HCT116 (cell line): ENCODE results near the gene MSMO1. TPM values are rescaled to one million over a fixed set of nuclear protein-coding genes. Genes with fewer than 3 reads are reported as not detected.

ENCODE experiments used
- ATAC-seq: fragments of 200-7000 bp; cut with Tn5 transposase; 2 replicates; pipeline ENCODE4 v1.9.1; 2020; ENCODE audit warnings: mild to moderate bottlenecking, moderate library complexity
- BruUV-seq: library from RNA; stranded (reverse); fragments of 400-500 nt; replicated peaks from 2 replicates; lab custom pipeline; 2021; lab: Mats Ljungman, UMichigan
- CTCF ChIA-PET: fragments of 300-600 bp; sonication (Branson Sonifier 250); formaldehyde crosslinking; loops from one replicate; lab custom pipeline; 2021; ENCODE audit warnings: antibody characterized with exemption; lab: Charles Lee
- POLR2A ChIA-PET: fragments of 300-600, 350-600 bp; sonication (Branson Sonifier 250); formaldehyde crosslinking; loops from one replicate; lab custom pipeline; 2021; ENCODE audit warnings: antibody characterized with exemption; lab: Charles Lee
- RAD21 ChIA-PET, 2 experiments: fragments of 300-600 bp; sonication (Branson Sonifier 250); formaldehyde crosslinking; loops; one replicate each; lab custom pipeline; 2023; ENCODE audit warnings: low total read pairs in 2 of 2; ENCODE audit not compliant: uncharacterized antibody in 2 of 2, unreplicated experiment in 2 of 2, low non-redundant PET in 1 of 2; lab: Charles Lee
- DNase-seq: peaks from one replicate; pipeline ENCODE4 v3.0.0-alpha.2; 2010; ENCODE audit warnings: low read depth, low spot score
- H2AFZ ChIP-seq: fragments of 200-600 bp; shearing (Covaris generic), sonication (generic); 2 replicates; pipeline ENCODE4 v1.6.1; 2017; ENCODE audit warnings: low read depth, mixed run types, mixed read lengths, antibody characterized with exemption, low read length; ENCODE audit not compliant: poor library complexity, severe bottlenecking
- H3K27ac ChIP-seq: 2 replicates; pipeline ENCODE4 v1.5.1; 2012; ENCODE audit warnings: low read depth, low read length
- H3K27me3 ChIP-seq: fragments of 200-600 bp; sonication (generic); 2 replicates; pipeline ENCODE4 v1.6.1; 2016; ENCODE audit warnings: mixed run types, low read length, mixed read lengths; ENCODE audit not compliant: insufficient read depth
- H3K36me3 ChIP-seq, 2 experiments: fragments of 200-500 bp in 1 of 2; fragments of 200-600 bp in 1 of 2; sonication (Bioruptor generic) in 1 of 2; sonication (generic) in 1 of 2; 2 replicates each; pipeline versions ENCODE4 v1.5.1 to v1.6.1; 2014 to 2016; ENCODE audit warnings: low read length in 2 of 2, inconsistent platforms in 1 of 2, mixed read lengths in 1 of 2, mixed run types in 1 of 2; ENCODE audit not compliant: insufficient read depth in 2 of 2, control insufficient read depth in 1 of 2
- H3K4me1 ChIP-seq, 2 experiments: fragments of 200-600 bp in 1 of 2; sonication (generic) in 1 of 2; 2 replicates each; pipeline versions ENCODE4 v1.5.1 to v1.6.1; 2012 to 2017; ENCODE audit warnings: low read length in 2 of 2, inconsistent platforms in 1 of 2, mild to moderate bottlenecking in 1 of 2, mixed read lengths in 1 of 2, mixed run types in 1 of 2, moderate library complexity in 1 of 2; ENCODE audit not compliant: insufficient read depth in 2 of 2, control insufficient read depth in 1 of 2
- H3K4me2 ChIP-seq: fragments of 200-600 bp; sonication (generic); 2 replicates; pipeline ENCODE4 v1.6.1; 2017; ENCODE audit warnings: mixed run types, low read length, mixed read lengths
- H3K4me3 ChIP-seq, 2 experiments: fragments of 200-600 bp in 1 of 2; sonication (generic) in 1 of 2; replicated peaks in 1 of 2; 2 replicates each; pipeline ENCODE4 v1.5.1; 2011 to 2016; ENCODE audit warnings: low read length in 2 of 2, control low read depth in 1 of 2, low read depth in 1 of 2, mild to moderate bottlenecking in 1 of 2, mixed read lengths in 1 of 2, mixed run types in 1 of 2
- H3K79me2 ChIP-seq: fragments of 200-600 bp; sonication (generic); 2 replicates; pipeline ENCODE4 v1.6.1; 2017; ENCODE audit warnings: mild to moderate bottlenecking, mixed run types, low read length, moderate library complexity, mixed read lengths; ENCODE audit not compliant: insufficient read depth
- H3K9ac ChIP-seq: fragments of 200-600 bp; sonication (generic); 2 replicates; pipeline ENCODE4 v1.6.1; 2016; ENCODE audit warnings: low read length, mixed read lengths
- H3K9me2 ChIP-seq: fragments of 200-600 bp; sonication (generic), shearing (Covaris generic); 2 replicates; pipeline ENCODE4 v1.6.1; 2017; ENCODE audit warnings: mixed run types, mild to moderate bottlenecking, moderate library complexity; ENCODE audit not compliant: insufficient read depth
- H3K9me3 ChIP-seq, 2 experiments: fragments of 200-500 bp in 1 of 2; fragments of 200-600 bp in 1 of 2; sonication (Bioruptor generic) in 1 of 2; sonication (generic) in 1 of 2; 2 replicates each; pipeline ENCODE4 v1.6.1; 2014 to 2017; ENCODE audit warnings: low read length in 2 of 2, mixed read lengths in 2 of 2, inconsistent platforms in 1 of 2, low read depth in 1 of 2, mild to moderate bottlenecking in 1 of 2, mixed run types in 1 of 2, moderate library complexity in 1 of 2; ENCODE audit not compliant: control insufficient read depth in 1 of 2, insufficient read depth in 1 of 2
- H4K20me1 ChIP-seq: fragments of 200-600 bp; sonication (generic), shearing (Covaris generic); 2 replicates; pipeline ENCODE4 v1.6.1; 2017; ENCODE audit warnings: mixed run types, mild to moderate bottlenecking, moderate library complexity; ENCODE audit not compliant: insufficient read depth
- CEBPB ChIP-seq: IDR thresholded peaks from 2 replicates; pipeline ENCODE4 v1.6.1; 2012; ENCODE audit warnings: low read depth
- EZH2phosphoT487 ChIP-seq: fragments of 200-600 bp; IDR thresholded peaks from 2 replicates; pipeline ENCODE4 v1.6.1; 2018; ENCODE audit warnings: antibody characterized with exemption, borderline replicate concordance
- FOSL1 ChIP-seq: IDR thresholded peaks from 2 replicates; pipeline ENCODE4 v1.6.1; 2012; ENCODE audit warnings: low read depth
- JUND ChIP-seq: IDR thresholded peaks from 2 replicates; pipeline ENCODE4 v1.6.1; 2012
- SIN3A ChIP-seq: IDR thresholded peaks from 2 replicates; pipeline ENCODE4 v1.6.1; 2012; ENCODE audit warnings: low read depth
- SP1 ChIP-seq: IDR thresholded peaks from 2 replicates; pipeline ENCODE4 v1.6.1; 2012; ENCODE audit warnings: low read depth
- YY1 ChIP-seq: IDR thresholded peaks from 2 replicates; pipeline ENCODE4 v1.6.1; 2011; ENCODE audit warnings: low read length, low read depth, moderate library complexity, mild to moderate bottlenecking; ENCODE audit not compliant: insufficient replicate concordance; ENCODE audit errors: extremely low read depth
- intact Hi-C: fragments of 100-400 bp; cut with micrococcal nuclease; formaldehyde crosslinking; loops from 2 replicates; pipeline ENCODE4 v1.10.0; 2022
- total RNA-seq: library from RNA; stranded (reverse); gene quantifications from one replicate; pipeline ENCODE4 v1.2.1, GENCODE V29; 2021; ENCODE audit not compliant: unreplicated experiment

Gene MSMO1
- total RNA-seq, 1 experiment from 2014 or later: 54.5 TPM

DNA sequence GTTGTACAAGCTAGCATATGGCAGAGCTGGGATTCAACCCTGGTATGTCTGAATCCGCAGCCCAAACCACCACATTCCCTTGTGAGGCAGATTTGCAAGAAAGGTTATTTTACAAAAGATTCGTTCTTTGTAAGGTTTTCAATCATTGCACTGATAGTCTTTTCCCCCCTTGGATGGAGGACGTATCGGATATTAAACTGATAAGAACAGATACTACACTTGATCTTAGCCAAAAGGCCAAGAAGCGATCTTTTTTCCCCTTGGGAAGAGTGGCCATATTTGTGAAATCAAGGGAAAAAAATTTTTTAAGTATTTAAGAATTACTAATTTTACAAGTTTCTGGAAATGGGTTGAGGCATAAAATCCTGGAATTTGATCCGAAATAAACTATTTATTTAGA is 34.4 kb upstream of the MSMO1 start:
- Histone ChIP-seq H3K4me2 (no peak overlapping the region), H3K9me3 (no peaks in the 10 kb centered on the region), H2AFZ (no peak overlapping the region), H3K36me3 (peaks cover 0 to 7% of the 10 kb centered on the region in 2 experiments; a peak in 1 of 4 replicates), H3K9me2 (no peaks in the 10 kb centered on the region), H3K4me1 (no peaks in the 10 kb centered on the region), H3K4me3 (no peak overlapping the region), H3K27ac (no peak overlapping the region), H3K27me3 (no peaks in the 10 kb centered on the region), H3K79me2 (no peaks in the 10 kb centered on the region; the same call in 1 of the 2 replicates), H3K9ac (no peak overlapping the region), H4K20me1 (no peaks in the 10 kb centered on the region)
- no peak for ATAC-seq
- intact Hi-C loops: no loop called here
- ChIA-PET POLR2A (no interaction called here), RAD21 (no interaction called here), CTCF (no interaction called here)
- no TSS peak for BruUV-seq
- no peak for DNase-seq
- TF ChIP-seq CEBPB (no peak), EZH2phosphoT487 (no peak), SP1 (no peak), JUND (no peak), YY1 (no peak), FOSL1 (no peak)

DNA sequence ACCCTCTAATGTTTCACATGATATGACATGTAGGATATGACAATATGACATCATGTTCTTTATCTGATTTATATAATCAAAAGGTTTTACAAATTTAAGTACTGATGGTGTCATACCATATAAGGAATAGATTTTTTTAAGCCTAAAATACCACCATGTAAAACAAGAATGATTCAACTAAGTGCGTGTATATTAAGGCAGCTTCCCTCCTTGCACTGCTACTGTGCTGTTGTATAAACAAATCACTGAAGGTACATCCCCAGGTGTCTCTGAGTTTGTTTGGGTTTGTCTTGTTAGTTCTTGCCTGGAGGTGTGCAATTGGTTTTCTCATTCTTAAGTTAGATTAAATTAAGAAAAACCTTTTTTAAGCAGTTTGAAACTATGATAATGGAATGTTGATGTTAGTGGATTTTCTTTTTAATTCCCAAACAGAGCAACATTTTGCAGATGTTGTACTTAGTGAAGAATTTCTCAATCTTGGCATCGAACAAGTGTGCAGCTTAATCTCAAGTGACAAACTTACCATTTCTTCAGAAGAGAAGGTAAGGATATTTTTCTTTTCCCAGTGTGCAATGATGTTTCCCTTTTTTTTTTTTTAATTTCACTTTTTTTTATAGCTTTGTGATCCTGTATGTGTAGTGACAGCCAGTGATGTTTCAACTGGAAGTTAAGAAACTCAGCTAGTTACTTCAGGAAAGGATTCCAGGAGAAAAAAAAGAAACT is 33.4 kb upstream of the MSMO1 start:
- no peak overlapping the region for H2AFZ ChIP-seq
- H3K27ac ChIP-seq: no peak overlapping the region
- no peaks in the 10 kb centered on the region for H3K4me1 ChIP-seq
- intact Hi-C loops: no loop called here
- no peak for ATAC-seq
- H3K36me3 ChIP-seq: peaks cover 0 to 9% of the 10 kb centered on the region in 2 experiments; a peak in 1 of 4 replicates
- H3K4me3 ChIP-seq: no peak overlapping the region
- no peak for DNase-seq
- no peaks in the 10 kb centered on the region; the same call in 1 of the 2 replicates for H3K79me2 ChIP-seq
- no peaks in the 10 kb centered on the region for H3K9me3 ChIP-seq
- no peak overlapping the region for H3K4me2 ChIP-seq
- no TSS peak for BruUV-seq
- POLR2A ChIA-PET: no interaction called here
- RAD21 ChIA-PET: no interaction called here
- H3K27me3 ChIP-seq: no peaks in the 10 kb centered on the region
- no peaks in the 10 kb centered on the region for H4K20me1 ChIP-seq
- no peaks in the 10 kb centered on the region for H3K9me2 ChIP-seq
- TF ChIP-seq SIN3A: no peak
- CTCF ChIA-PET: no interaction called here
- no peak overlapping the region for H3K9ac ChIP-seq
